ENCODE measurements around the gene MTA3.

DNA sequence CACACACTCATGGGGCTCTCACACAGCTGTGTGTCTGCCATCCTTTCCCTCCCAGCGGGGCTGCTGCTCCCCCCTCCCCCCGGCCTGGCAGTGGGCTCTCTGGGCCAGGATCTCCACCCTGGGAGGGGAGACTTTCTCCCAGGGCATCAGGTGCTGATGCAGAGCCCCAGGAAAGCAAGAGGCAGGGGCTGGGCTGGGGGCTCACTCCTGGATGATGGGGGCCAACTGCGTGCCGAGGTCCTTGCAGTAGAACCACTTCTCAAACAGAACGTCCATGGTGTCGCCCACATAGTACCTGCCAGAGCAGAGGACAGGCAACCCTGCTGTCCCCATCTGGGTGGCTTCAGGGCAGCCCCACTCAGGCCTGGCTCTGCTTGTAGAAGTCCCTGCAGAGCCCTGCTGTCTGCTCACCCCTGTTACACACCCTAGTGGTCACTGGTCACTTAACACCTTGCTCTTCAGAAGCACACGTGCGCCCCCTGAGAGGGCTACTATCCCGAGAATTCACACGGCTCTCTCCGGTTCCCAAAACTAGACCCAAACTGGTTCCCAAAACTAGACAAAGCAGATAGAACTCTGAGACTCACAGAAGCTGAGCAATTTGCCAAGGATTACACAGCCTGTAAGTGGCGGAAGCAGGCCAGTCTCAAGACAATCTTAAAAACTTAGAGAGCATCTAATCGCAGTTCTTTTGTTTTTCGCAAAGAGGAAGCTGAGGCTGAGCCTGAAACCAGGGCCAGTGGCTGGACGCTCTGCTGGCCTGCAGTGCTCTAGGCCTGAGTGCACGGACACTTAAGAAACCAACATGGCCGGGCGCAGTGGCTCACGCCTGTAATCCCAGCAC, 202.1 kb downstream of the MTA3 start:
- TF ChIP-seq POLR2AphosphoS5 (IDR thresholded peaks at IDR 0.05), result no peak
- TF ChIP-seq, protein P1, sequence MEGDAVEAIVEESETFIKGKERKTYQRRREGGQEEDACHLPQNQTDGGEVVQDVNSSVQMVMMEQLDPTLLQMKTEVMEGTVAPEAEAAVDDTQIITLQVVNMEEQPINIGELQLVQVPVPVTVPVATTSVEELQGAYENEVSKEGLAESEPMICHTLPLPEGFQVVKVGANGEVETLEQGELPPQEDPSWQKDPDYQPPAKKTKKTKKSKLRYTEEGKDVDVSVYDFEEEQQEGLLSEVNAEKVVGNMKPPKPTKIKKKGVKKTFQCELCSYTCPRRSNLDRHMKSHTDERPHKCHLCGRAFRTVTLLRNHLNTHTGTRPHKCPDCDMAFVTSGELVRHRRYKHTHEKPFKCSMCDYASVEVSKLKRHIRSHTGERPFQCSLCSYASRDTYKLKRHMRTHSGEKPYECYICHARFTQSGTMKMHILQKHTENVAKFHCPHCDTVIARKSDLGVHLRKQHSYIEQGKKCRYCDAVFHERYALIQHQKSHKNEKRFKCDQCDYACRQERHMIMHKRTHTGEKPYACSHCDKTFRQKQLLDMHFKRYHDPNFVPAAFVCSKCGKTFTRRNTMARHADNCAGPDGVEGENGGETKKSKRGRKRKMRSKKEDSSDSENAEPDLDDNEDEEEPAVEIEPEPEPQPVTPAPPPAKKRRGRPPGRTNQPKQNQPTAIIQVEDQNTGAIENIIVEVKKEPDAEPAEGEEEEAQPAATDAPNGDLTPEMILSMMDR (IDR thresholded peaks at IDR 0.05 in 8 of 11, conservative IDR thresholded peaks at IDR 0.05 in 3 of 11), result peak in 8 of 11 experiments; percentile 20 to 48 (median 38)
